HL-60/S4 treated with phorbol 12-myristate 13-acetate at 8.2 ng/mL for 4 days and 3 days (cell line): ENCODE results near the gene CLSTN3.

Experiments
- in situ Hi-C: fragments of 300-500 bp; cut with MboI; formaldehyde crosslinking; loops from 2 replicates; pipeline ENCODE4 v1.15.0; 2022; ENCODE audit warnings: low sequenced_read_pairs

Gene CLSTN3

GRCh38 chr12:7125632-7126227, 4.4 kb upstream of the CLSTN3 start:
- in situ Hi-C loops: no loop called here

- in situ Hi-C loops: no loop called here
Observed at GRCh38 chr12:7127916-7128626, 2.1 kb upstream of the CLSTN3 start.

- in situ Hi-C loops: no loop called here
Observed at GRCh38 chr12:7128681-7129286, 1.4 kb upstream of the CLSTN3 start, which contains the start of gene RBP5. TSS of gene RBP5 (minus strand) at chr12:7128889. CDS start at chr12:7128775, 114 bp downstream.

- in situ Hi-C loops: no loop called here
Observed at GRCh38 chr12:7129287-7129871, 792 bp upstream of the CLSTN3 start.

GRCh38 chr12:7130701-7131501, 730 bp downstream of the CLSTN3 start:
- in situ Hi-C loops: no loop called here

GRCh38 chr12:7131502-7131866, 1.3 kb downstream of the CLSTN3 start:
- in situ Hi-C loops: no loop called here

GRCh38 chr12:7134396-7135166, 4.4 kb downstream of the CLSTN3 start:
- in situ Hi-C loops: no loop called here

- in situ Hi-C loops: no loop called here
Observed at GRCh38 chr12:7136071-7136470, 5.9 kb downstream of the CLSTN3 start.

GRCh38 chr12:7136676-7137075, 6.5 kb downstream of the CLSTN3 start:
- in situ Hi-C loops: no loop called here

- in situ Hi-C loops: no loop called here
Observed at GRCh38 chr12:7137908-7138307, 7.7 kb downstream of the CLSTN3 start.

- in situ Hi-C loops: no loop called here
Observed at GRCh38 chr12:7139200-7139599, 9.0 kb downstream of the CLSTN3 start.

GRCh38 chr12:7141351-7142005, 11.3 kb downstream of the CLSTN3 start:
- in situ Hi-C loops: no loop called here

- in situ Hi-C loops: no loop called here
Observed at GRCh38 chr12:7142056-7142644, 12.0 kb downstream of the CLSTN3 start.

- in situ Hi-C loops: no loop called here
Observed at GRCh38 chr12:7142809-7143465, 12.8 kb downstream of the CLSTN3 start.

- in situ Hi-C loops: no loop called here
Observed at GRCh38 chr12:7143564-7143963, 13.4 kb downstream of the CLSTN3 start.

GRCh38 chr12:7144414-7145120, 14.4 kb downstream of the CLSTN3 start:
- in situ Hi-C loops: no loop called here

- in situ Hi-C loops: no loop called here
Observed at GRCh38 chr12:7145671-7146070, 15.5 kb downstream of the CLSTN3 start.

GRCh38 chr12:7146228-7146627, 16.1 kb downstream of the CLSTN3 start:
- in situ Hi-C loops: no loop called here
